Measurements from ENCODE around the gene MRPS18A.

- TF ChIP-seq CTCF (IDR thresholded peaks at IDR 0.05; ENCODE audit: low read depth, low read length) (no peak), POLR2A (IDR thresholded peaks at IDR 0.05; ENCODE audit: extremely low read depth, insufficient read length) (no peak), MAX (IDR thresholded peaks at IDR 0.05; ENCODE audit: low read depth, low read length) (no peak), MYC (IDR thresholded peaks at IDR 0.05; ENCODE audit: low read depth, low read length) (no peak)
These were observed 21.2 kb downstream of the MRPS18A start for GRCh38 chr6:43666196-43666920.
